MCF 10A (cell line): ENCODE data around the gene MYL1. TPM values are rescaled to one million over a fixed set of nuclear protein-coding genes. Genes with fewer than 3 reads are reported as not detected.

Experiments used
- BruUV-seq: library from RNA; stranded (reverse); fragments of 400-500 nt; replicated peaks from 2 replicates; lab custom pipeline; 2021; lab: Mats Ljungman, UMichigan
- CTCF ChIA-PET: fragments of 300-600 bp; sonication (Branson Sonifier 250); formaldehyde crosslinking; extraction: SDS; loops from one replicate; lab custom pipeline; 2021; ENCODE audit warnings: antibody characterized with exemption, inconsistent platforms; lab: Yijun Ruan, JAX
- POLR2A ChIA-PET: fragments of 300-600, 350-650 bp; sonication (Branson Sonifier 250); formaldehyde crosslinking; extraction: SDS; loops from one replicate; lab custom pipeline; 2020; ENCODE audit warnings: antibody characterized with exemption, inconsistent platforms; lab: Yijun Ruan, JAX
- DNase-seq: peaks from one replicate; pipeline ENCODE4 v3.0.0-alpha.2; 2018; ENCODE audit not compliant: unreplicated experiment
- H3K27ac Mint-ChIP-seq: one replicate; pipeline ENCODE4 v1.8.0; 2022; ENCODE audit warnings: mild to moderate bottlenecking, low read depth, mixed read lengths; ENCODE audit not compliant: unreplicated experiment
- H3K27me3 Mint-ChIP-seq: one replicate; pipeline ENCODE4 v1.8.0; 2022; ENCODE audit warnings: mixed read lengths; ENCODE audit not compliant: insufficient read depth, unreplicated experiment
- H3K36me3 Mint-ChIP-seq: one replicate; pipeline ENCODE4 v1.8.0; 2022; ENCODE audit warnings: mild to moderate bottlenecking, moderate library complexity, mixed read lengths; ENCODE audit not compliant: insufficient read depth, unreplicated experiment
- H3K4me1 Mint-ChIP-seq: one replicate; pipeline ENCODE4 v1.8.0; 2022; ENCODE audit warnings: mixed read lengths; ENCODE audit not compliant: insufficient read depth, unreplicated experiment
- H3K4me3 Mint-ChIP-seq: one replicate; pipeline ENCODE4 v1.8.0; 2022; ENCODE audit warnings: mild to moderate bottlenecking, moderate library complexity, mixed read lengths; ENCODE audit not compliant: unreplicated experiment
- H3K9me3 Mint-ChIP-seq: one replicate; pipeline ENCODE4 v1.8.0; 2022; ENCODE audit warnings: mixed read lengths; ENCODE audit not compliant: unreplicated experiment
- CTCF ChIP-seq: fragments of 200-600 bp; IDR thresholded peaks from one replicate; pipeline ENCODE4 v1.8.0; 2022; ENCODE audit warnings: antibody characterized with exemption, mild to moderate bottlenecking; ENCODE audit not compliant: unreplicated experiment
- intact Hi-C: fragments of 100-400 bp; cut with micrococcal nuclease; formaldehyde crosslinking; loops from 2 replicates; pipeline ENCODE4 v1.14.1; 2022
- total RNA-seq: library from RNA; stranded (reverse); gene quantifications from 2 replicates; pipeline ENCODE4 v1.2.3, GENCODE V29; 2022

MYL1 gene
- total RNA-seq, 1 experiment from 2014 or later, result not detected

- Mint-ChIP-seq H3K4me3 (no peak overlapping the region), H3K36me3 (no peaks in the 10 kb centered on the region), H3K27ac (no peak overlapping the region), H3K27me3 (peaks cover 51% of the 10 kb centered on the region), H3K4me1 (no peaks in the 10 kb centered on the region), H3K9me3 (no peaks in the 10 kb centered on the region)
- no peak for TF ChIP-seq CTCF
- CTCF ChIA-PET, result no interaction called here
- POLR2A ChIA-PET, result no interaction called here
- no peak for DNase-seq
- BruUV-seq, result no TSS peak
- intact Hi-C loops, result no loop called here
Observed at GRCh38 chr2:210271300-210271699, 43.7 kb downstream of the MYL1 start.

- peaks cover 42% of the 10 kb centered on the region for H3K27me3 Mint-ChIP-seq
- intact Hi-C loops, result no loop called here
- no peaks in the 10 kb centered on the region for H3K36me3 Mint-ChIP-seq
- no peak for DNase-seq
- H3K27ac Mint-ChIP-seq, result no peak overlapping the region
- POLR2A ChIA-PET, result no interaction called here
- H3K9me3 Mint-ChIP-seq, result no peaks in the 10 kb centered on the region
- TF ChIP-seq CTCF, result no peak
- no peaks in the 10 kb centered on the region for H3K4me1 Mint-ChIP-seq
- CTCF ChIA-PET, result no interaction called here
- BruUV-seq, result no TSS peak
- no peak overlapping the region for H3K4me3 Mint-ChIP-seq
Observed at GRCh38 chr2:210269148-210269547, 45.8 kb downstream of the MYL1 start.

- intact Hi-C loops, result no loop called here
- no peak for DNase-seq
- H3K4me3 Mint-ChIP-seq, result no peak overlapping the region
- TF ChIP-seq CTCF, result no peak
- BruUV-seq, result no TSS peak
- ChIA-PET POLR2A (no interaction called here), CTCF (interaction anchor here (1.1 kb wide), 1 partner anchor 13 kb away, joined by 3 read pairs; no protein-coding TSS in a partner anchor)
- H3K27me3 Mint-ChIP-seq, result peaks cover 42% of the 10 kb centered on the region
- H3K4me1 Mint-ChIP-seq, result no peaks in the 10 kb centered on the region
- no peaks in the 10 kb centered on the region for H3K9me3 Mint-ChIP-seq
- no peak overlapping the region for H3K27ac Mint-ChIP-seq
- H3K36me3 Mint-ChIP-seq, result no peaks in the 10 kb centered on the region
Observed at GRCh38 chr2:210268281-210268680, 46.7 kb downstream of the MYL1 start.

GRCh38 chr2:210267698-210268097, 47.3 kb downstream of the MYL1 start:
- DNase-seq, result no peak
- no peak for TF ChIP-seq CTCF
- Mint-ChIP-seq H3K36me3 (no peaks in the 10 kb centered on the region), H3K27ac (no peak overlapping the region), H3K27me3 (peaks cover 42% of the 10 kb centered on the region), H3K4me3 (no peak overlapping the region), H3K4me1 (no peaks in the 10 kb centered on the region), H3K9me3 (no peaks in the 10 kb centered on the region)
- intact Hi-C loops, result no loop called here
- CTCF ChIA-PET, result interaction anchor here (1.1 to 1.2 kb wide), 2 partner anchors 12 to 132 kb away, joined by 3 read pairs; no protein-coding TSS in a partner anchor
- POLR2A ChIA-PET, result no interaction called here
- no TSS peak for BruUV-seq
